ENCODE data around the gene NUDT8. TPM values are rescaled to one million over a fixed set of nuclear protein-coding genes. Genes with fewer than 3 reads are reported as not detected.

The NUDT8 gene
- total and polyA plus RNA-seq, 9 of the 15 experiments (the other 6 are each of a cell fraction or from before 2014, with no cell fraction given) = 0.23 to 27.8 (median 5.0) TPM

DNA sequence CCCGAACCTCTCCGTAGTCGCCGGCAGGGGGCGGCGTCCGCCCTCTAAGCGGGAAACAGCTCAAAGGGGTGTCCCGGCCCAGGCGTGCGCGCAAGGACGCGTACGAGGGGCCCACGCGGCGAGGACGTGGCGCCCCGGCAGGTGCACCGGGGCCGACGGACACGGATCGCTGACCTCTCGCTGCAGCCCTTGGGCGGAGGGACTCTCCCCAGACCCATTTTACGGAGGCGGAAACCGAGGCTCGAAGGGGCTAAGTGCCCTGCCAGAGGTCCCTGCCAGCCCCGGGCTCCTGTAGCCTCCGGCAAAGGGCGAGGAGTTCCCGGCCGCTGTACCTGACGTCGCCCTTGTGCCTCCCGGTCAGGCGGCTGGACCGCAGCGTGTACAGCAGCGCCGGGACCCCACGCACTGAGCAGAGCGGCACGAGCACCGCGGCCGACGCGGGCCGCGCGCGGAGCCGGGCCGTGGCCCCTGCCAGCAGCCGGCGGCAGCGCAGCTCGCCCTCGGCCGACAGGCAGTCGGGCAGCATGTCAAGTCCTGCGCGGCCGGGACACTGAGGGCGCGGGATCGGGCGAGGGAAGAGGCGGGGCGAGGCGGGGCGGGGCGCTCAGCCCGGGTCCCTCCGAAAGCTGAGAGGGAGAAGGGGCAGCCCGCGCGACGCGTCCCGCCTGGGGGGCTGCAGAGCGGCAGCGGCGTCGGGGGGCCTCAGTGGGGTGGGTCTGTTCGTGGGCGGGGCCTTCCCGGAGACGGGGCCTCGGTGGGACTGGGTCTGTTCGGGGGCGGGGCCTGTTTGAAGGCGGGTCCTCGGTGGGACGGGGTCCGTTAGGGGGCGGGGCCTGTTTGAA, at the start of gene NUDT8 (continued):
- TF ChIP-seq, protein P1, sequence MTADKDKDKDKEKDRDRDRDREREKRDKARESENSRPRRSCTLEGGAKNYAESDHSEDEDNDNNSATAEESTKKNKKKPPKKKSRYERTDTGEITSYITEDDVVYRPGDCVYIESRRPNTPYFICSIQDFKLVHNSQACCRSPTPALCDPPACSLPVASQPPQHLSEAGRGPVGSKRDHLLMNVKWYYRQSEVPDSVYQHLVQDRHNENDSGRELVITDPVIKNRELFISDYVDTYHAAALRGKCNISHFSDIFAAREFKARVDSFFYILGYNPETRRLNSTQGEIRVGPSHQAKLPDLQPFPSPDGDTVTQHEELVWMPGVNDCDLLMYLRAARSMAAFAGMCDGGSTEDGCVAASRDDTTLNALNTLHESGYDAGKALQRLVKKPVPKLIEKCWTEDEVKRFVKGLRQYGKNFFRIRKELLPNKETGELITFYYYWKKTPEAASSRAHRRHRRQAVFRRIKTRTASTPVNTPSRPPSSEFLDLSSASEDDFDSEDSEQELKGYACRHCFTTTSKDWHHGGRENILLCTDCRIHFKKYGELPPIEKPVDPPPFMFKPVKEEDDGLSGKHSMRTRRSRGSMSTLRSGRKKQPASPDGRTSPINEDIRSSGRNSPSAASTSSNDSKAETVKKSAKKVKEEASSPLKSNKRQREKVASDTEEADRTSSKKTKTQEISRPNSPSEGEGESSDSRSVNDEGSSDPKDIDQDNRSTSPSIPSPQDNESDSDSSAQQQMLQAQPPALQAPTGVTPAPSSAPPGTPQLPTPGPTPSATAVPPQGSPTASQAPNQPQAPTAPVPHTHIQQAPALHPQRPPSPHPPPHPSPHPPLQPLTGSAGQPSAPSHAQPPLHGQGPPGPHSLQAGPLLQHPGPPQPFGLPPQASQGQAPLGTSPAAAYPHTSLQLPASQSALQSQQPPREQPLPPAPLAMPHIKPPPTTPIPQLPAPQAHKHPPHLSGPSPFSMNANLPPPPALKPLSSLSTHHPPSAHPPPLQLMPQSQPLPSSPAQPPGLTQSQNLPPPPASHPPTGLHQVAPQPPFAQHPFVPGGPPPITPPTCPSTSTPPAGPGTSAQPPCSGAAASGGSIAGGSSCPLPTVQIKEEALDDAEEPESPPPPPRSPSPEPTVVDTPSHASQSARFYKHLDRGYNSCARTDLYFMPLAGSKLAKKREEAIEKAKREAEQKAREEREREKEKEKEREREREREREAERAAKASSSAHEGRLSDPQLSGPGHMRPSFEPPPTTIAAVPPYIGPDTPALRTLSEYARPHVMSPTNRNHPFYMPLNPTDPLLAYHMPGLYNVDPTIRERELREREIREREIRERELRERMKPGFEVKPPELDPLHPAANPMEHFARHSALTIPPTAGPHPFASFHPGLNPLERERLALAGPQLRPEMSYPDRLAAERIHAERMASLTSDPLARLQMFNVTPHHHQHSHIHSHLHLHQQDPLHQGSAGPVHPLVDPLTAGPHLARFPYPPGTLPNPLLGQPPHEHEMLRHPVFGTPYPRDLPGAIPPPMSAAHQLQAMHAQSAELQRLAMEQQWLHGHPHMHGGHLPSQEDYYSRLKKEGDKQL (CRISPR knock-in tag; IDR thresholded peaks at IDR 0.05; ENCODE audit: borderline replicate concordance) = no peak
- TF ChIP-seq ZBTB1 (CRISPR knock-in tag; IDR thresholded peaks at IDR 0.05; ENCODE audit: borderline replicate concordance, low read depth) (peak; percentile 58; the same call in 1 of the 2 replicates), PURB (CRISPR knock-in tag; IDR thresholded peaks at IDR 0.05; ENCODE audit: low read depth) (no peak), GTF2E2 (tag; IDR thresholded peaks at IDR 0.05) (no peak; the same call in 1 of the 2 replicates), LEF1 (IDR thresholded peaks at IDR 0.05) (no peak), ZNF41 (CRISPR knock-in tag; conservative IDR thresholded peaks at IDR 0.05) (0 out of 2 replicates have a peak, but pooled peaks have one; percentile 48), ZNF184 (CRISPR knock-in tag; IDR thresholded peaks at IDR 0.05) (no peak), SRSF3 (IDR thresholded peaks at IDR 0.05; ENCODE audit: insufficient read depth, low read length) (no peak), FOXK1 (CRISPR knock-in tag; IDR thresholded peaks at IDR 0.05; ENCODE audit: borderline replicate concordance) (peak; percentile 96), TAF9B (IDR thresholded peaks at IDR 0.05; ENCODE audit: partially characterized antibody) (no peak), BRF1 (IDR thresholded peaks at IDR 0.05; ENCODE audit: borderline replicate concordance, extremely low read depth, insufficient read length) (no peak), ZNF589 (CRISPR knock-in tag; IDR thresholded peaks at IDR 0.05; ENCODE audit: low read depth) (no peak), GABPB1 (CRISPR knock-in tag; IDR thresholded peaks at IDR 0.05) (peak; percentile 69), HDAC6 (IDR thresholded peaks at IDR 0.05; ENCODE audit: low read depth, low read length) (0 out of 2 replicates have a peak, but pooled peaks have one; percentile 72), ZFPM2 (CRISPR knock-in tag; IDR thresholded peaks at IDR 0.05) (no peak; the same call in 1 of the 2 replicates)
- TF ChIP-seq, protein P2, sequence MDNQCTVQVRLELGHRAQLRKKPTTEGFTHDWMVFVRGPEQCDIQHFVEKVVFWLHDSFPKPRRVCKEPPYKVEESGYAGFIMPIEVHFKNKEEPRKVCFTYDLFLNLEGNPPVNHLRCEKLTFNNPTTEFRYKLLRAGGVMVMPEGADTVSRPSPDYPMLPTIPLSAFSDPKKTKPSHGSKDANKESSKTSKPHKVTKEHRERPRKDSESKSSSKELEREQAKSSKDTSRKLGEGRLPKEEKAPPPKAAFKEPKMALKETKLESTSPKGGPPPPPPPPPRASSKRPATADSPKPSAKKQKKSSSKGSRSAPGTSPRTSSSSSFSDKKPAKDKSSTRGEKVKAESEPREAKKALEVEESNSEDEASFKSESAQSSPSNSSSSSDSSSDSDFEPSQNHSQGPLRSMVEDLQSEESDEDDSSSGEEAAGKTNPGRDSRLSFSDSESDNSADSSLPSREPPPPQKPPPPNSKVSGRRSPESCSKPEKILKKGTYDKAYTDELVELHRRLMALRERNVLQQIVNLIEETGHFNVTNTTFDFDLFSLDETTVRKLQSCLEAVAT (IDR thresholded peaks at IDR 0.05) = no peak
- TF ChIP-seq, protein P3, sequence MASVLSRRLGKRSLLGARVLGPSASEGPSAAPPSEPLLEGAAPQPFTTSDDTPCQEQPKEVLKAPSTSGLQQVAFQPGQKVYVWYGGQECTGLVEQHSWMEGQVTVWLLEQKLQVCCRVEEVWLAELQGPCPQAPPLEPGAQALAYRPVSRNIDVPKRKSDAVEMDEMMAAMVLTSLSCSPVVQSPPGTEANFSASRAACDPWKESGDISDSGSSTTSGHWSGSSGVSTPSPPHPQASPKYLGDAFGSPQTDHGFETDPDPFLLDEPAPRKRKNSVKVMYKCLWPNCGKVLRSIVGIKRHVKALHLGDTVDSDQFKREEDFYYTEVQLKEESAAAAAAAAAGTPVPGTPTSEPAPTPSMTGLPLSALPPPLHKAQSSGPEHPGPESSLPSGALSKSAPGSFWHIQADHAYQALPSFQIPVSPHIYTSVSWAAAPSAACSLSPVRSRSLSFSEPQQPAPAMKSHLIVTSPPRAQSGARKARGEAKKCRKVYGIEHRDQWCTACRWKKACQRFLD (CRISPR knock-in tag; IDR thresholded peaks at IDR 0.05) = peak; percentile 57; the same call in 1 of the 2 replicates

All from K562 (cell line).